Measurements from ENCODE around the gene TMEFF2.

GRCh38 chr2:191959209-191959608 lies 235.5 kb downstream of the TMEFF2 start:
- TF ChIP-seq CTCF (IDR thresholded peaks at IDR 0.05 in 8 of 11, conservative IDR thresholded peaks at IDR 0.05 in 3 of 11), result no peak
- TF ChIP-seq POLR2A (IDR thresholded peaks at IDR 0.05), result no peak
- TF ChIP-seq POLR2AphosphoS5 (IDR thresholded peaks at IDR 0.05), result no peak

Data from spleen (tissue), 7 donors.